GM12878 (cell line): ENCODE measurements around the gene GATAD2B.

Experiments used
- FOXM1 ChIP-seq: IDR thresholded peaks from 2 replicates; pipeline ENCODE4 v1.6.1; 2012; ENCODE audit warnings: low read depth, mild to moderate bottlenecking, inconsistent platforms, low read length, moderate library complexity
- HDGF ChIP-seq: fragments of 450-650 bp; IDR thresholded peaks from 2 replicates; pipeline ENCODE4 v1.6.1; 2016; ENCODE audit warnings: antibody characterized with exemption
- NFIC ChIP-seq: IDR thresholded peaks from 2 replicates; pipeline ENCODE4 v1.6.1; 2012; ENCODE audit warnings: low read depth, mild to moderate bottlenecking, inconsistent platforms, low read length, moderate library complexity
- NR2C2 ChIP-seq: IDR thresholded peaks from 2 replicates; pipeline ENCODE4 v1.6.1; 2011; ENCODE audit warnings: borderline replicate concordance, low read depth; ENCODE audit not compliant: control insufficient read depth, insufficient read length
- SP1 ChIP-seq: IDR thresholded peaks from one replicate; pipeline ENCODE4 v1.6.1; 2011; ENCODE audit warnings: low read depth, low read length
- SREBF2 ChIP-seq: IDR thresholded peaks from 2 replicates; pipeline ENCODE4 v1.6.1; 2012; ENCODE audit warnings: mild to moderate bottlenecking, low read length
- TCF3 ChIP-seq: IDR thresholded peaks from 2 replicates; pipeline ENCODE4 v1.6.1; 2012; ENCODE audit warnings: low read depth, mild to moderate bottlenecking, low read length, borderline replicate concordance; ENCODE audit not compliant: insufficient read depth
- USF2 ChIP-seq: IDR thresholded peaks from 2 replicates; pipeline ENCODE4 v1.6.1; 2011; ENCODE audit warnings: low read depth, low read length, improper control_type of control experiment, borderline replicate concordance
- YY1 ChIP-seq: IDR thresholded peaks from 2 replicates; pipeline ENCODE4 v1.6.1; 2011; ENCODE audit warnings: low read depth, mild to moderate bottlenecking, low read length
- ZBTB4 ChIP-seq: fragments of 450-650 bp; formaldehyde crosslinking; IDR thresholded peaks from 2 replicates; pipeline ENCODE4 v1.4.0; 2022; ENCODE audit warnings: mild to moderate bottlenecking, moderate library complexity
- TF ChIP-seq, protein P1 (sequence below): IDR thresholded peaks from 2 replicates; pipeline ENCODE4 v1.6.1; 2011; ENCODE audit warnings: borderline replicate concordance, low read depth, mild to moderate bottlenecking, moderate library complexity, mixed read lengths, low read length; ENCODE audit not compliant: insufficient read depth; ENCODE audit errors: extremely low read length

- TF ChIP-seq SREBF2 (no peak), USF2 (no peak), HDGF (no peak), ZBTB4 (CRISPR knock-in tag) (no peak), YY1 (no peak), SP1 (no peak), FOXM1 (no peak), TCF3 (no peak), NFIC (no peak), NR2C2 (no peak)
- TF ChIP-seq, protein P1, sequence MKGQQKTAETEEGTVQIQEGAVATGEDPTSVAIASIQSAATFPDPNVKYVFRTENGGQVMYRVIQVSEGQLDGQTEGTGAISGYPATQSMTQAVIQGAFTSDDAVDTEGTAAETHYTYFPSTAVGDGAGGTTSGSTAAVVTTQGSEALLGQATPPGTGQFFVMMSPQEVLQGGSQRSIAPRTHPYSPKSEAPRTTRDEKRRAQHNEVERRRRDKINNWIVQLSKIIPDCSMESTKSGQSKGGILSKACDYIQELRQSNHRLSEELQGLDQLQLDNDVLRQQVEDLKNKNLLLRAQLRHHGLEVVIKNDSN = no peak
Observed at GRCh38 chr1:153760440-153760839, 162.3 kb downstream of the GATAD2B start.
